Motor neuron (in vitro differentiated cells): ENCODE data around the gene TAF5. TPM values are rescaled to one million over a fixed set of nuclear protein-coding genes. Genes with fewer than 3 reads are reported as not detected.
"Not testable (repeated sequence)": the region's sequence is repeated elsewhere in the genome, so short reads cannot be mapped to it uniquely, and the experiment has no call there.

Experiments used
- ATAC-seq, 8 experiments: fragments of 200-7000 bp; cut with Tn5 transposase; replicated peaks in 6 of 8; 2 replicates each; pipeline ENCODE4 v1.8.0; 2021; ENCODE audit warnings: mild to moderate bottlenecking in 8 of 8, moderate library complexity in 8 of 8
- H3K27ac ChIP-seq, 2 donors: fragments of 250-450 bp; sonication (Bioruptor Pico); 2 replicates each; pipeline ENCODE4 v1.9.0; 2021; ENCODE audit warnings: antibody characterized with exemption in 2 of 2, mild to moderate bottlenecking in 2 of 2, moderate library complexity in 1 of 2
- H3K4me1 ChIP-seq, 2 donors: fragments of 250-450 bp; sonication (Bioruptor Pico); replicated peaks in 1 of 2; 2 replicates each; pipeline ENCODE4 v1.6.1; 2021; ENCODE audit warnings: antibody characterized with exemption in 2 of 2, mild to moderate bottlenecking in 2 of 2, moderate library complexity in 1 of 2
- H3K4me3 ChIP-seq, 5 donors: fragments of 250-450 bp; sonication (Bioruptor Pico); 2 replicates each; pipeline ENCODE4 v1.9.0; 2021; ENCODE audit warnings: antibody characterized with exemption in 5 of 5, mild to moderate bottlenecking in 5 of 5, moderate library complexity in 4 of 5
- WGBS, 10 experiments: fragments of 450-650 bp; shearing (Covaris generic); methylation state at CpG; one replicate each; pipeline ENCODE4 v1.0.0; 2022; 5-methylcytosine and 5-hydroxymethylcytosine counted together
- in situ Hi-C, 9 experiments: fragments of 400-800 bp; cut with MboI; loops; one replicate each; pipeline ENCODE4 v1.15.0; 2021; ENCODE audit warnings: low sequenced_read_pairs in 9 of 9, low pct_unique_long_range_greater_than_20kb in 2 of 9; ENCODE audit not compliant: unreplicated experiment in 9 of 9
- total RNA-seq, 8 experiments: library from RNA; unstranded; fragments of 300-600 nt; gene quantifications; 2 replicates each; pipeline versions ENCODE4 v1.2.3 to v1.2.4, GENCODE V29; 2022

TAF5 gene
- total RNA-seq, 8 experiments from 2014 or later = 2.5 to 11.0 (median 7.9) TPM

GRCh38 chr10:103417148-103417469 lies 49.3 kb downstream of the TAF5 start:
- in situ Hi-C loops = loop anchor here in 1 of 9 experiments (25.0 kb wide), 1 partner anchor 170 kb away; no protein-coding TSS in a partner anchor
- ATAC-seq, H3K4me3 ChIP-seq, H3K27ac ChIP-seq, H3K4me1 ChIP-seq: not testable (repeated sequence)
- WGBS, 10 experiments = 53 to 100% (median 98%) methylated on average over 1 to 5 of the region's 5 CpGs; no CpG with 5 or more reads in 2 of the 10 experiments

DNA sequence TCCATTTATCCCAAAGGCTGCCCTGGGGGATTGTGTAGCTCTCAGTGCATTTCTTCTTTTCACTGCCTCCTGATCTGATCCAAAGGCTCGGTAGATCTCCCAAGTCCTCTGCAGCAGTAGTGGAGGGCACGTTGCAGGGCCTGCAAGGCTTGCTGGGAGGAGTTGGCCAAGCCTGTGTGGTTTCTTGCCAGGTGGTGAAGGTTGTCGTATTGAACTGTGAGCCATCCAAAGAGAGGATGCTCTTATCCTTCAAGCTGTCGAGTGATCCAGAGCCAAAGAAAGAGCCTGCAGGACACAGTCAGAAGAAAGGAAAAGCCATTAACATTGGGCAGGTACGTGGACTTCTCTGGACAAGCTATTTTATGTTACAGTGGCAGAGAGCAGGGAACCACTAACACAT lies 49.8 kb downstream of the TAF5 start:
- in situ Hi-C loops = loop anchor here in 1 of 9 experiments (25.0 kb wide), 1 partner anchor 170 kb away; no protein-coding TSS in a partner anchor
- H3K4me3 ChIP-seq = no peak overlapping the region
- H3K4me1 ChIP-seq = no peaks in the 10 kb centered on the region
- H3K27ac ChIP-seq = no peak overlapping the region
- ATAC-seq = no peak
- 79 to 100% (median 97%) methylated on average over 1 to 5 of the region's 5 CpGs; no CpG with 5 or more reads in 4 of the 10 experiments for WGBS, 10 experiments

DNA sequence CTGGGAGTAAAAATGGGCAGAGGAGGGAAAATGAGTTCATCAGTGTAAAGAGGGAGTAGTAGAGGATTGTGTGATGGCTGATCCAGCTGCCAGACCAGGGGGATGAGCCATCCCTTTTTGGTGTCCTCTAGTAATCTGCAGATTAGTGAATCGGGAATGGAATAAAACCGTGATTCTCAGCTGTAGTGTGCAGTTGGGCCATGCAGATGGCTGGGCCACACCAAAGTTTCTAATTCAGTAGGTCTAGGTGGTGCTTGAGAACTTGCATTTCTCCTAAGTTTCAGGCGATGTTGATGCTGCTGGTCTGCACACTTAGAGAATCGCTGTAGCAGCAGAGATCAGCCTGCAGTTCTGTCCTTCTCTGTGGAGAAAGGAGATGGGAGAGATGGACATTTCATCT lies 51.3 kb downstream of the TAF5 start:
- no peaks in the 10 kb centered on the region for H3K4me1 ChIP-seq
- ATAC-seq = peak in 2 of 8 experiments; percentile 67 to 71
- no peak overlapping the region for H3K27ac ChIP-seq
- WGBS, 10 experiments = 59 to 100% (median 92%) methylated on average over 2 to 4 of the region's 4 CpGs; no CpG with 5 or more reads in 2 of the 10 experiments
- no peak overlapping the region for H3K4me3 ChIP-seq
- in situ Hi-C loops = loop anchor here in 1 of 9 experiments (25.0 kb wide), 1 partner anchor 168 kb away; no protein-coding TSS in a partner anchor

DNA sequence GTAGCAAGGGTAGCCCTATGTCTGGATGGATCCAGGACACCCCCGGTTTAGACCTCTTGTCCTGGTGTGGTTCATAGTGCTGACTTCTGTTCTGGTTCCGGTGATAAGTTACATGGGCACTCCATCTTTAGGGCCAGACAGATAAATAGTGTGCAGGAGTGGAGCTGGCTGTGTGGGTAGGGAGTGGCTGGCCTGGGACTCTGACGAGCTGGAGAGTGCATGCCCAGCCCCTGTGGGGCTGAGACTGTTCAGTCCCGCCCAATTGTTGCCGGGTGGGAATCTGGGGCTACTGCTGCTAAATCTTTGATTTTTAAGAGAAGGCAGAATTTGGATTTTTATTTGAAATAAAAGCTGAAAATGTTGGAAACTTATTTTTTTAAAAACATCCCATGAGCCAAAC lies 56.0 kb downstream of the TAF5 start:
- Histone ChIP-seq H3K27ac (no peak overlapping the region), H3K4me1 (no peaks in the 10 kb centered on the region), H3K4me3 (no peak overlapping the region)
- WGBS, 10 experiments = 53 to 100% (median 90%) methylated on average over 1 to 4 of the region's 5 CpGs; no CpG with 5 or more reads in 6 of the 10 experiments
- peak in 2 of 8 experiments; percentile 75 to 87 for ATAC-seq
- in situ Hi-C loops = loop anchor here in 1 of 9 experiments (25.0 kb wide), 1 partner anchor 164 kb away; no protein-coding TSS in a partner anchor

- ATAC-seq = no peak
- no peak overlapping the region for H3K27ac ChIP-seq
- no peak overlapping the region for H3K4me3 ChIP-seq
- WGBS, 10 experiments = 76 to 98% (median 90%) methylated on average over 4 to 9 of the region's 9 CpGs; no CpG with 5 or more reads in 1 of the 10 experiments
- in situ Hi-C loops = no loop called here
- no peaks in the 10 kb centered on the region for H3K4me1 ChIP-seq
These were observed 60.1 kb downstream of the TAF5 start for GRCh38 chr10:103427866-103428265.

- no peaks in the 10 kb centered on the region for H3K4me1 ChIP-seq
- H3K4me3 ChIP-seq = no peak overlapping the region
- H3K27ac ChIP-seq = no peak overlapping the region
- ATAC-seq = no peak
- WGBS, 10 experiments = 17 to 100% (median 87%) methylated on average over 1 to 5 of the region's 5 CpGs; no CpG with 5 or more reads in 1 of the 10 experiments
- in situ Hi-C loops = no loop called here
These were observed 61.3 kb downstream of the TAF5 start for GRCh38 chr10:103428989-103429643.

- in situ Hi-C loops = no loop called here
- WGBS, 10 experiments = 83 to 100% (median 96%) methylated on average over 2 to 5 of the region's 5 CpGs; no CpG with 5 or more reads in 1 of the 10 experiments
- no peak overlapping the region for H3K27ac ChIP-seq
- no peaks in the 10 kb centered on the region for H3K4me1 ChIP-seq
- ATAC-seq = no peak
- H3K4me3 ChIP-seq = no peak overlapping the region
These were observed 61.9 kb downstream of the TAF5 start for GRCh38 chr10:103429647-103430046.

- WGBS, 10 experiments = 65 to 96% (median 87%) methylated on average over 2 to 8 of the region's 8 CpGs
- ATAC-seq = peak in 2 of 8 experiments; percentile 32 to 89
- in situ Hi-C loops = no loop called here
These were observed 64.1 kb downstream of the TAF5 start for GRCh38 chr10:103431902-103432301.

GRCh38 chr10:103433858-103434257 lies 66.1 kb downstream of the TAF5 start:
- Histone ChIP-seq H3K4me1 (no peaks in the 10 kb centered on the region), H3K27ac (no peak overlapping the region), H3K4me3 (no peak overlapping the region)
- in situ Hi-C loops = no loop called here
- WGBS, 10 experiments = 67 to 100% (median 86%) methylated on average over 1 to 2 of the region's 2 CpGs; no CpG with 5 or more reads in 7 of the 10 experiments
- ATAC-seq = no peak

More at GRCh38 chr10:103431902-103432301, 64.1 kb downstream of the TAF5 start:
- no peak overlapping the region for H3K27ac ChIP-seq
- no peak overlapping the region for H3K4me3 ChIP-seq
- no peaks in the 10 kb centered on the region for H3K4me1 ChIP-seq

Other genes with a start within 250 kb of the TAF5 start
- 100 to 1,000 TPM in 1 of 8 experiments, 10 to 100 TPM in 7; 39.5 to 103 (median 55.2) TPM for gene NT5C2, start 174.7 kb upstream of the TAF5 start, total RNA-seq
- 1 to 10 TPM in 1 of 8 experiments, under 1 TPM in 5, not detected in 2; 0.09 to 1.3 (median 0.25) TPM for gene RPEL1, start 122.1 kb upstream of the TAF5 start, total RNA-seq
- 100 to 1,000 TPM in 6 of 8 experiments, 10 to 100 TPM in 1, 1 to 10 TPM in 1; 1.9 to 271 (median 160) TPM for gene INA, start 90.8 kb upstream of the TAF5 start, total RNA-seq
- gene PCGF6, start 16.8 kb upstream of the TAF5 start, total RNA-seq = 10 to 100 TPM in 3 of 8 experiments, 1 to 10 TPM in 5; 6.2 to 15.4 (median 7.9) TPM
- 100 to 1,000 TPM; 657 to 961 (median 829) TPM for gene ATP5MK, start 28.5 kb downstream of the TAF5 start, total RNA-seq
- gene PDCD11, start 28.6 kb downstream of the TAF5 start, total RNA-seq = 10 to 100 TPM; 20.6 to 60.1 (median 39.2) TPM
- gene CALHM2, start 84.4 kb downstream of the TAF5 start, total RNA-seq = 10 to 100 TPM in 3 of 8 experiments, 1 to 10 TPM in 5; 1.1 to 32.8 (median 3.7) TPM
- under 1 TPM; 0.05 to 0.59 (median 0.23) TPM for gene CALHM1, start 90.9 kb downstream of the TAF5 start, total RNA-seq
- 1 to 10 TPM in 1 of 8 experiments, under 1 TPM in 1, not detected in 6; 0.36 to 1.8 TPM for gene CALHM3, start 111.3 kb downstream of the TAF5 start, total RNA-seq
- gene NEURL1, start 125.7 kb downstream of the TAF5 start, total RNA-seq = 10 to 100 TPM in 1 of 8 experiments, 1 to 10 TPM in 7; 1.6 to 11.7 (median 6.0) TPM